Tibial artery (tissue), 4 donors: ENCODE data around the gene FAM234A.

Experiments
- DNase-seq, 2 donors: peaks; one replicate each; pipeline ENCODE4 v3.0.0-alpha.2; 2019
- H3K27ac ChIP-seq, 2 donors: fragments of 200-600 bp; sonication (generic) in 1 of 2; 1 replicate in 1 of 2; 2 replicates in 1 of 2; pipeline ENCODE4 v1.5.1; 2018 to 2019; ENCODE audit warnings: mild to moderate bottlenecking in 1 of 2
- H3K27me3 ChIP-seq, 2 donors: fragments of 200-600 bp; sonication (generic) in 1 of 2; one replicate each; pipeline versions ENCODE4 v1.5.1 to v1.6.0; 2016 to 2019
- H3K36me3 ChIP-seq, 3 donors: fragments of 200-600 bp; sonication (generic) in 2 of 3; one replicate each; pipeline ENCODE4 v1.5.1; 2016 to 2019; ENCODE audit warnings: mild to moderate bottlenecking in 2 of 3
- H3K4me1 ChIP-seq, 4 donors: fragments of 200-600 bp; sonication (generic) in 2 of 4; 1 replicate in 3 of 4; 2 replicates in 1 of 4; pipeline ENCODE4 v1.5.1; 2016 to 2019
- H3K4me3 ChIP-seq, 2 donors: fragments of 200-600 bp; sonication (generic) in 1 of 2; 1 replicate in 1 of 2; 2 replicates in 1 of 2; pipeline ENCODE4 v1.5.1; 2018 to 2019; ENCODE audit warnings: mild to moderate bottlenecking in 2 of 2
- H3K9me3 ChIP-seq, 3 donors: fragments of 200-600 bp; sonication (generic) in 1 of 3; one replicate each; pipeline ENCODE4 v1.5.1; 2016 to 2019
- intact Hi-C: fragments of 100-400 bp; cut with DNase I; formaldehyde crosslinking; loops from one replicate; pipeline ENCODE4 v1.15.0; 2023; ENCODE audit warnings: low total_unique reads
- TF ChIP-seq, protein P1 (sequence below), 2 experiments: fragments of 200-600 bp in 1 of 2; fragments of 450-650 bp in 1 of 2; IDR thresholded peaks; one replicate each; pipeline ENCODE4 v1.5.1; 2017 to 2019; ENCODE audit warnings: antibody characterized with exemption in 2 of 2, mild to moderate bottlenecking in 1 of 2, moderate library complexity in 1 of 2

The FAM234A gene

DNA sequence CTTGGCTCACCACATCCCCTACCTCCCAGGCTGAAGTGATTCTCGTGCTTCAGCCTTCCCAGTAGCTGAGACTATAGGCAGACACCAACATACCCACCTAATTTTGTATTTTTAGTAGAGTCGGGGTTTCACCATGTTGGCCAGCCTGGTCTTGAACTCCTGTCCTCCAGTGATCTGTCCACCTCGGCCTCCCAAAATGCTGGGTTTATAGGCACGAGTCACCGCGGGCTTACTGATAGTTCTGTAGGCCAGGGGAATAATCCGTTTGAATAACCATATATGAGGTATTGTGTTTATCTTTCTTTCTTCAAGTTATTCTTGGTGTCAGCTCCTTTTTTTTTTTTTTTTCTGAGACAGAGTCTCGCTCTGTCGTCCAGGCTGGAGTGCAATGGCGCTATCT is 7.7 kb downstream of the FAM234A start:
- Histone ChIP-seq H3K4me1 (no peaks in the 10 kb centered on the region), H3K27ac (no peak overlapping the region), H3K9me3 (no peaks in the 10 kb centered on the region), H3K36me3 (peaks cover 0 to 2% (median 0%) of the 10 kb centered on the region in 3 donors), H3K27me3 (no peaks in the 10 kb centered on the region), H3K4me3 (no peak overlapping the region)
- intact Hi-C loops = no loop called here
- TF ChIP-seq, protein P1, sequence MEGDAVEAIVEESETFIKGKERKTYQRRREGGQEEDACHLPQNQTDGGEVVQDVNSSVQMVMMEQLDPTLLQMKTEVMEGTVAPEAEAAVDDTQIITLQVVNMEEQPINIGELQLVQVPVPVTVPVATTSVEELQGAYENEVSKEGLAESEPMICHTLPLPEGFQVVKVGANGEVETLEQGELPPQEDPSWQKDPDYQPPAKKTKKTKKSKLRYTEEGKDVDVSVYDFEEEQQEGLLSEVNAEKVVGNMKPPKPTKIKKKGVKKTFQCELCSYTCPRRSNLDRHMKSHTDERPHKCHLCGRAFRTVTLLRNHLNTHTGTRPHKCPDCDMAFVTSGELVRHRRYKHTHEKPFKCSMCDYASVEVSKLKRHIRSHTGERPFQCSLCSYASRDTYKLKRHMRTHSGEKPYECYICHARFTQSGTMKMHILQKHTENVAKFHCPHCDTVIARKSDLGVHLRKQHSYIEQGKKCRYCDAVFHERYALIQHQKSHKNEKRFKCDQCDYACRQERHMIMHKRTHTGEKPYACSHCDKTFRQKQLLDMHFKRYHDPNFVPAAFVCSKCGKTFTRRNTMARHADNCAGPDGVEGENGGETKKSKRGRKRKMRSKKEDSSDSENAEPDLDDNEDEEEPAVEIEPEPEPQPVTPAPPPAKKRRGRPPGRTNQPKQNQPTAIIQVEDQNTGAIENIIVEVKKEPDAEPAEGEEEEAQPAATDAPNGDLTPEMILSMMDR (IDR thresholded peaks at IDR 0.05) = no peak
- no peak for DNase-seq

DNA sequence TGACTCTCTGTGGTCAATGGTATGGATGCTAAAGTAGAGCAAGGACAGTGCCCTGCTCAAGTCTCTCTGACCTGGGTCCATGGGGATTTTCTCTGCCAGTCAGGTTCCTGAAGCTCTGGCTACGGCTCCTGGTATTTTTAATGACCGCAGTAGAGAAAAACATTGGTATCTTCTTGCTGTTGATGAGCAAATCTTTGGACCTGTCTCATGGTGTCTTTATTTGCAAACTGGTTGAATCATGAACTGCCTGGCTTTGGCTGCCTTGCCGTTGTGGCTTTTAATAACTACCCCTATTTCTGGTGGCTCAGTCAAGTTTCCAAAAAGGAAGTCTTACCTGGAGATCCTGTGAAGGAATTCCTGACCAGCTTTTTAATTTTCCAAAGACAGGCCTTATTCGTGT is 8.7 kb downstream of the FAM234A start:
- TF ChIP-seq, protein P1 (IDR thresholded peaks at IDR 0.05) = no peak
- intact Hi-C loops = no loop called here

DNA sequence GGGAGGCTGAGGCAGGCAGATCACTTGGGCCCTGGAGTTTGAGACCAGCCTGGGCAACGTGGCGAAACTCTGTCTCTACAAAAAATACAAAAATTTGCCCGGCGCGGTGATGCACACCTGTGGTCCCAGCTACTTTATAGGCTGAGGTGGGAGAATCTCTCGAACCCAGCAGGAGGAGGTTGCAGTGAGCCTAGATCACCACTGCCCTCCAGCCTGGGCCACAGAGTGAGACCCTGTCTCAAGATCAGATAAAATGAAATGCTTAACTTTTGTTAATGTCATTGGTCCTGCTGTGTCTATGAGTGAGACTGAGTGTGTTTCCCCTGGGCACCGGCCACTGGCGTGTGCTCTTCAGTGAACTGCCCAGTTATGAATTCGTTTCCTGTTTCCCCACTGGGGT is 10.5 kb downstream of the FAM234A start:
- Histone ChIP-seq H3K27me3 (no peaks in the 10 kb centered on the region), H3K36me3 (peaks cover 0 to 22% (median 0%) of the 10 kb centered on the region in 3 donors), H3K4me3 (no peak overlapping the region), H3K27ac (no peak overlapping the region), H3K4me1 (no peaks in the 10 kb centered on the region), H3K9me3 (no peaks in the 10 kb centered on the region)
- DNase-seq = no peak
- TF ChIP-seq, protein P1 (IDR thresholded peaks at IDR 0.05) = no peak
- intact Hi-C loops = no loop called here

More for the DNA sequence above, 8.7 kb downstream of the FAM234A start:
- no peak overlapping the region for H3K4me3 ChIP-seq
- H3K27me3 ChIP-seq = no peaks in the 10 kb centered on the region
- DNase-seq = no peak
- no peaks in the 10 kb centered on the region for H3K9me3 ChIP-seq
- H3K27ac ChIP-seq = no peak overlapping the region
- H3K4me1 ChIP-seq = no peaks in the 10 kb centered on the region
- H3K36me3 ChIP-seq = peaks cover 0 to 11% (median 0%) of the 10 kb centered on the region in 3 donors

DNA sequence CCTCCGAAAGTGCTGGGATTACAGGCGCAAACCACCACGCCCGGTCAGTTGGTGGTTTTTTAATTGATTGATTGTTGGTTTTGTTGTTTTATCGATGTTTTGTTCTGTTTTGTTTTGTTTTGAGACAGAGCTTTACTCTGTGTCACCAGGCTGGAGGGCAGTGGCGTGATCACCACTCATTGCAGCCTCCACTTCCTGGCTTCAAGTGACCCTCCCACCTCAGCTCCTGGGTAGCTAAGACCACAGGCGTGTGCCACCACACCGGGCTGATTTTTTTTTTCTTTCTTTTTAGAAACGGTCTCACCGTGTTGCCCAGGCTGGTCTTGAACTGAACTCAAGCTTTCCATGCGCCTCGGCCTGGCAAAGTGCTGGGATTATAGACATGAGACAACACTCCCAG is 12.4 kb downstream of the FAM234A start:
- intact Hi-C loops = no loop called here
- no peak for DNase-seq

DNA sequence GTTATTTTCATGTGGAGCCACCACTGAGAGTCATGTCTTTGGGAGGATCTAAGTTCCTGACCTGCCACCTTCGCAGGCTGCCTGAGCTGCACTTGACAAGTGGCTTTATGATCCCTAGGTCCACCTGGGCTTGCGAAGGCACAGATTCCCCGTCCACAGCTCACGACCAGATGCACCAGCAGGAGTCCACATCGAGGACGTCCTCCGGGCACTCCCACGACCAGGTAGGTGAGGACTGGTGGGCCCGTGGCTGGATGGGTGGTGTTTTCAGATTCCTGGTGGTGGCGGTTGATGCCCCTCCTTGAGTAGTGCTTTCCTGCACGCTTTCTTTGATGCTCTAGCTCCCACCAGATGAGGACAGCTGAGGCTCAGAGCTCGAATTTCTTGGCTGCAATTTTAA is 14.8 kb downstream of the FAM234A start:
- Histone ChIP-seq H3K27ac (no peak overlapping the region), H3K27me3 (no peaks in the 10 kb centered on the region), H3K4me3 (no peak overlapping the region), H3K4me1 (no peaks in the 10 kb centered on the region), H3K9me3 (no peaks in the 10 kb centered on the region), H3K36me3 (peaks cover 15 to 58% (median 16%) of the 10 kb centered on the region in 3 donors)
- DNase-seq = no peak
- intact Hi-C loops = no loop called here
- TF ChIP-seq, protein P1 (IDR thresholded peaks at IDR 0.05) = no peak

More for the DNA sequence above, 12.4 kb downstream of the FAM234A start:
- TF ChIP-seq, protein P1 (IDR thresholded peaks at IDR 0.05) = no peak
- Histone ChIP-seq H3K27ac (no peak overlapping the region), H3K4me1 (no peaks in the 10 kb centered on the region), H3K27me3 (no peaks in the 10 kb centered on the region), H3K4me3 (no peak overlapping the region), H3K9me3 (no peaks in the 10 kb centered on the region), H3K36me3 (peaks cover 0 to 35% (median 7%) of the 10 kb centered on the region in 3 donors)
